Stomach (tissue), 9 donors: ENCODE results near the gene MAPKAPK5. TPM values are rescaled to one million over a fixed set of nuclear protein-coding genes. Genes with fewer than 3 reads are reported as not detected.

ENCODE experiments used
- DNase-seq, 2 donors: peaks; one replicate each; pipeline versions ENCODE4 v3.0.0 to v3.0.0-alpha.2; 2013 to 2019
- H3K27ac ChIP-seq, 5 donors: fragments of 200-600 bp in 4 of 5; sonication (generic) in 4 of 5; one replicate each; pipeline ENCODE4 v1.5.1; 2013 to 2019; ENCODE audit warnings: mild to moderate bottlenecking in 1 of 5, moderate library complexity in 1 of 5
- H3K27me3 ChIP-seq, 3 donors: fragments of 200-600 bp; sonication (generic); one replicate each; pipeline ENCODE4 v1.5.1; 2017 to 2019; ENCODE audit warnings: mixed run types in 1 of 3
- H3K36me3 ChIP-seq, 4 donors: fragments of 200-600 bp; sonication (generic); 1 replicate in 3 of 4; 2 replicates in 1 of 4; pipeline ENCODE4 v1.5.1; 2016 to 2019
- H3K4me1 ChIP-seq, 4 donors: fragments of 200-600 bp; sonication (generic); one replicate each; pipeline ENCODE4 v1.5.1; 2016 to 2019
- H3K4me3 ChIP-seq, 4 donors: fragments of 200-600 bp; sonication (generic) in 3 of 4; one replicate each; pipeline ENCODE4 v1.5.1; 2016 to 2019; ENCODE audit warnings: mild to moderate bottlenecking in 1 of 4
- H3K9me3 ChIP-seq, 4 donors: fragments of 200-600 bp; sonication (generic); one replicate each; pipeline ENCODE4 v1.5.1; 2016 to 2019
- CTCF ChIP-seq, 7 experiments: fragments of 450-650 bp in 4 of 7; fragments of 200-600 bp in 3 of 7; sonication (generic) in 3 of 7; IDR thresholded peaks; one replicate each; pipeline ENCODE4 v1.5.1; 2016 to 2019; ENCODE audit warnings: antibody characterized with exemption in 7 of 7, control low read depth in 2 of 7, mild to moderate bottlenecking in 1 of 7
- EP300 ChIP-seq: sonication (generic); formaldehyde crosslinking; IDR thresholded peaks from one replicate; pipeline ENCODE4 v1.6.1; 2017; ENCODE audit warnings: antibody characterized with exemption
- POLR2A ChIP-seq, 4 donors: fragments of 450-650 bp; IDR thresholded peaks; one replicate each; pipeline ENCODE4 v1.6.1; 2016; ENCODE audit warnings: antibody characterized with exemption in 4 of 4, control low read depth in 2 of 4, mild to moderate bottlenecking in 1 of 4, moderate library complexity in 1 of 4
- POLR2AphosphoS5 ChIP-seq, 3 donors: sonication (generic); formaldehyde crosslinking; IDR thresholded peaks; one replicate each; pipeline ENCODE4 v1.6.1; 2016; ENCODE audit warnings: antibody characterized with exemption in 3 of 3
- WGBS, 5 donors: extraction: QIAGEN DNeasy Blood & Tissue Kit in 3 of 5; methylation state at CpG; one replicate each; pipeline versions ENCODE4 v1.1.5 to v1.1.7; 2013 to 2018; 5-methylcytosine and 5-hydroxymethylcytosine counted together
- intact Hi-C: fragments of 100-400 bp; cut with DNase I; formaldehyde crosslinking; loops from one replicate; pipeline ENCODE4 v1.15.1; 2023; ENCODE audit warnings: low total_unique reads
- polyA plus RNA-seq, 3 donors: library from polyadenylated mRNA; stranded (reverse); fragments of 200-250 nt; gene quantifications; one replicate each; pipeline ENCODE4 v1.2.3, GENCODE V29; 2013
- total RNA-seq, 5 donors: library from RNA; depleted of rRNA; stranded (reverse); fragments of >200 nt; gene quantifications; one replicate each; pipeline versions ENCODE4 v1.1.0 to v1.2.3, GENCODE V29; 2014 to 2016
- donor health status: healthy with polysubstance abuse.
- donor health status: Bipolar disorder and iron deficiency.
- donor health status: healthy.

Gene MAPKAPK5
- total and polyA plus RNA-seq, 8 donors = 15.1 to 124 (median 50.7) TPM

GRCh38 chr12:111905502-111905901 is 63.5 kb downstream of the MAPKAPK5 start:
- intact Hi-C loops = no loop called here
- no peaks in the 10 kb centered on the region for H3K4me1 ChIP-seq

GRCh38 chr12:111907740-111908139 is 65.7 kb downstream of the MAPKAPK5 start:
- H3K4me1 ChIP-seq = no peaks in the 10 kb centered on the region
- H3K4me3 ChIP-seq = no peak overlapping the region
- no peaks in the 10 kb centered on the region for H3K27me3 ChIP-seq
- no peak for DNase-seq
- no peak overlapping the region for H3K27ac ChIP-seq
- intact Hi-C loops = no loop called here
- TF ChIP-seq CTCF (IDR thresholded peaks at IDR 0.05) = no peak
- no peak for TF ChIP-seq EP300
- no peak for TF ChIP-seq POLR2AphosphoS5 (IDR thresholded peaks at IDR 0.05)
- TF ChIP-seq POLR2A (IDR thresholded peaks at IDR 0.05) = no peak
- 94 to 100% (median 100%) methylated on average over 1 of the region's 1 CpG for whole genome bisulfite sequencing, 5 donors
- peaks cover 0 to 10% (median 1%) of the 10 kb centered on the region in 4 donors for H3K9me3 ChIP-seq
- peaks cover 0 to 11% (median 4%) of the 10 kb centered on the region in 4 donors for H3K36me3 ChIP-seq

More at GRCh38 chr12:111905502-111905901, 63.5 kb downstream of the MAPKAPK5 start:
- 85 to 98% (median 95%) methylated on average over 3 of the region's 3 CpGs for WGBS, 5 donors
- Histone ChIP-seq H3K4me3 (no peak overlapping the region), H3K36me3 (peaks cover 0 to 11% (median 4%) of the 10 kb centered on the region in 4 donors), H3K27me3 (no peaks in the 10 kb centered on the region), H3K9me3 (peaks cover 0 to 10% (median 1%) of the 10 kb centered on the region in 4 donors), H3K27ac (no peak overlapping the region)
- no peak for DNase-seq
- no peak for TF ChIP-seq CTCF (IDR thresholded peaks at IDR 0.05)

- no peaks in the 10 kb centered on the region for H3K4me1 ChIP-seq
- H3K4me3 ChIP-seq = no peak overlapping the region
- intact Hi-C loops = no loop called here
- H3K27ac ChIP-seq = no peak overlapping the region
- no peaks in the 10 kb centered on the region for H3K27me3 ChIP-seq
- no peak for TF ChIP-seq POLR2AphosphoS5 (IDR thresholded peaks at IDR 0.05)
- no peak for TF ChIP-seq CTCF (IDR thresholded peaks at IDR 0.05)
- no peak for TF ChIP-seq POLR2A (IDR thresholded peaks at IDR 0.05)
- no peak for TF ChIP-seq EP300
- 80 to 90% (median 87%) methylated on average over 3 of the region's 3 CpGs for WGBS, 5 donors
- DNase-seq = no peak
- no peaks in the 10 kb centered on the region for H3K36me3 ChIP-seq
- no peaks in the 10 kb centered on the region for H3K9me3 ChIP-seq
Observed at GRCh38 chr12:111925171-111925570, 83.1 kb downstream of the MAPKAPK5 start.

- H3K4me1 ChIP-seq = no peaks in the 10 kb centered on the region
- no peaks in the 10 kb centered on the region for H3K9me3 ChIP-seq
- no peak for DNase-seq
- WGBS, 5 donors = 94 to 100% (median 98%) methylated on average over 2 of the region's 2 CpGs
- H3K4me3 ChIP-seq = no peak overlapping the region
- intact Hi-C loops = no loop called here
- peaks cover 0 to 8% (median 3%) of the 10 kb centered on the region in 4 donors for H3K36me3 ChIP-seq
- no peaks in the 10 kb centered on the region for H3K27me3 ChIP-seq
- TF ChIP-seq CTCF (IDR thresholded peaks at IDR 0.05) = no peak
- TF ChIP-seq POLR2AphosphoS5 (IDR thresholded peaks at IDR 0.05) = no peak
- no peak for TF ChIP-seq POLR2A (IDR thresholded peaks at IDR 0.05)
- TF ChIP-seq EP300 = no peak
- H3K27ac ChIP-seq = no peak overlapping the region
Observed at GRCh38 chr12:111926631-111927030, 84.6 kb downstream of the MAPKAPK5 start.
